ENCODE measurements around the gene ARHGAP15.

Gene ARHGAP15

GRCh38 chr2:143455317-143455716, 326.1 kb downstream of the ARHGAP15 start:
- no peak for DNase-seq

- DNase-seq = no peak
These were observed 329.3 kb downstream of the ARHGAP15 start for GRCh38 chr2:143458258-143459190.

DNA sequence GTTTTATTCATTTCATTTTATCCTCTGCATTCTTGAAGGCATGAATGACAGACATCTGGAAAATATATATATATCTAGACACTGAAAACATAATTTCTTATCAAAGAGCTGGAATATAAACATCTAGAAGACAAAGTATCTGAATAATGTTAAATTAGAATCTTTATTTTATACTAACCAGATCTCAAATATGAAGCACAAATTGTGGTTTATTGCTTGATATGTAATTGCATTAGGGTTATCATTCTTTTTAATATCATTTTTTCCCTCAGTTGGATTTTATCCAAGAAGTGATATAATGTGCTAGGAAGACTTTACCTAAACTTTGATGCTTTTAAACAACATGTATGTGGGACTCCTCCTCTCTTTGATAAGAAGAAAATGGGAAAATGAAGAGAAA, 331.2 kb downstream of the ARHGAP15 start:
- no peak for DNase-seq

DNA sequence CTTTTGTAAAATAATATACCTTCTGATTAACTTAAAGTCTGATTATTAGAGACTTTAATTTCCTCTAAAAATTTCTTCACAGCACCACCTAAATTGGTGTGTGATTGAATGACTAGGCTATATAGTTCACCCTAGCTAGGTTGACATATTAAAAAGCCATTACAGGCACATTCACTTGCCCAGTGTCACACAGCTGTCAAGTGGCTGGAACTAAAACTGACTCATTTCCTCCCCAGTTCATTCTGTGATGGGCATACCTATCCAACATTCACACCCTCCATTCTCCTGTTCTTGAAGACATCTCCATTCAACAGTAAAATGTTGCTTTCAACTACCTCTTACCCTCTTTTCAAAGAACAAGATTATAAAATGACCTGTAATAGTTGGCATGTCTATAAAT, 334.5 kb downstream of the ARHGAP15 start:
- DNase-seq = no peak

DNA sequence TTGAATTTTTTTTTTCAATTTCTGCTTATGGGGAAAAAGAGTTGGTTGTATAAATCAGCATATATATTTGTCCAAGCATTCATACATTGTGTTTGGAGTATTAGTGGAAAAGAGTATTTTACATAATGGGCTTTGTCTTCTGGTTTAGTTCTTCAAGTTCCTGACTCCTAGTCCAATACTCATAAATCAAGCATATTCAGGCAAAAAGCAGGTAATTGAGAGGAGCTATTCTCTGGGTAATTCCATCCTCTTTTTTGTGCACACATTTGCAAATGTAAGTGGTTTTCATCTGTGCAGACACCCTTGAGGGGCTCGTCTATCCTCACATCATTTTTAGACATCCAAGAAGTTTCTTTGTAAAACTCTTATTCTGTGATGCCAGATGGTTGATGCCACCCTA, 337.2 kb downstream of the ARHGAP15 start:
- DNase-seq = no peak

DNA sequence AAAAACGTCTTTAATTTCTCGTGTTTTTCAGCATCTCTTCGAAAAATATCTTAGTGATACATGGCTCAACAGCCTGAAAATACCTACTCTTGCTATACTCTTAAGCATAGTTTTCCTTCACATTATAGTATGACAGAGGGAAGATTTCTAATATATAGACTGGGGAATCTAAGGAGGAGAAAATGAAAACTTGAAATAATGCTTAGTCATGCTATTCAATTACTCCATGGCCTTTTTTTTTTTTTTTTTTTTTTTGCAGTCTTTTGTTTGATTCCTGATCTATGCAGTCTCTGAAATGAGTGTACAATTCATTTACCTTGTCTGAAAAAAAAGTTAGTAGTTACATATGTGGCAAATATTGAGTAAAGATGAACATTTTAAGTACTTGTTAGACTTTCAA, 337.8 kb downstream of the ARHGAP15 start:
- DNase-seq = no peak

DNA sequence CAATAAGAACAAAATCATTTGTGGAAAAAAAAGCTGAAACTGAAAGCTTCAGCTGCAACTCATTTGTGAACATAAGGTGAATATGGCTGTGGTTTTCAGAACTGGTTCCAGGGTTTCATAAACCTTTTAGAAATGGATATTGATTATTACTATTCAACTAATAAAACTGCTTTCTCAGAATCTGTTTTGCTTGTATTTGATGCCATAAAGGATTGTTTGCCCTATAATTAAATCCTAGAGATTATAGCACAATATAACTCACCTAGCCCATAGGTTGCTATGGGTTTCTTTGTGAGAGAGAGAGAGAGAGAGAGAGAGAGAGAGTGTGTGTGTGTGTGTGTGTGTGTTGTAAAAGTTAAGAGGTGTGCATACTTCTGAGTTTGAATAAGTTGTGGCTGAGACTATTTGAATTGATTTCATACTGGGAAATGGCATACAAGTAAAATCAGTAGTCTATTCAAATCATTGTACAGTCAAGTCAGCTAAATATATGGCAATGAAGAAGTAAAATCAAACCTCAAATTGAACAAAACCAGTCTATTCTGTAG, 339.2 kb downstream of the ARHGAP15 start:
- no peak for DNase-seq

GRCh38 chr2:143469323-143469722, 340.1 kb downstream of the ARHGAP15 start:
- DNase-seq = no peak

- DNase-seq = no peak
These were observed 342.3 kb downstream of the ARHGAP15 start for GRCh38 chr2:143471550-143471949.

DNA sequence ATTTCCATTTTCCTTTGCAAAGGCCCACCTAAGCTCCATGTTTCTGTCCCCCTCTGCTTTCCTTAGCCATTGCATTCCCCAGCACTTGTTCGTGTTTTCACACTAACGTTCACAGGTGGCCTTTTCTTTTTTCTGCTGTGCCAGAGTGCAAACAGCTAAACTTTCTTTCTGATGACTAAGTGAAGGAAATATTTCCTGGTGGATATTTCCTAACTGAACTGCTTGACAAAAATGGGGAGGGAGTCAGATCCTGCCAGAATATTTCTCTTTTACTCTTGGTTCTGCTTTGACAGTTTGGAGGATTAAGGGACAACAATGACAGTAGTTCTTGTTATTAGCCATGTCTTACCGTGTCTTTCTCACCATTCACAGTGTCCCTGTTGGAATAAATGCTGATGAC, 344.0 kb downstream of the ARHGAP15 start:
- DNase-seq = no peak

GRCh38 chr2:143473820-143474219, 344.6 kb downstream of the ARHGAP15 start:
- no peak for DNase-seq

DNA sequence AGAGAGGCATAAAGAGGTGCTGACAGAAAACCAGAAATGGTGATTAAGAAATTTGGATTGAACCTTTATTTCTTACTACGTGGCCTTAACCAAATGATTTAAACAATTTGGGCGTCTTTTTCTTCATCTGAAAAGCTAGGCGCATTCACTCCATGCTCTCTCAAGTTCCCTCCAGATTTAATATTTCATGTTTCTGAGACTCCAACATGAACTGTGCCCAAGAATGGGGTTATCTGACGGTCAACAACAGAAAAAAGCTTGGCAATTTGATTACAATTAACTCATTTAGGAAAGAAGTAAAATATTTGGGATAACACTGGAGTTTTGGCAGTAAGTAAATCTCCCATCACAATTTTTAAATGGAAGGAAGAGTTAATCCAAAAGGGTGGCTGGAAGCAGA, 345.4 kb downstream of the ARHGAP15 start:
- DNase-seq = no peak

DNA sequence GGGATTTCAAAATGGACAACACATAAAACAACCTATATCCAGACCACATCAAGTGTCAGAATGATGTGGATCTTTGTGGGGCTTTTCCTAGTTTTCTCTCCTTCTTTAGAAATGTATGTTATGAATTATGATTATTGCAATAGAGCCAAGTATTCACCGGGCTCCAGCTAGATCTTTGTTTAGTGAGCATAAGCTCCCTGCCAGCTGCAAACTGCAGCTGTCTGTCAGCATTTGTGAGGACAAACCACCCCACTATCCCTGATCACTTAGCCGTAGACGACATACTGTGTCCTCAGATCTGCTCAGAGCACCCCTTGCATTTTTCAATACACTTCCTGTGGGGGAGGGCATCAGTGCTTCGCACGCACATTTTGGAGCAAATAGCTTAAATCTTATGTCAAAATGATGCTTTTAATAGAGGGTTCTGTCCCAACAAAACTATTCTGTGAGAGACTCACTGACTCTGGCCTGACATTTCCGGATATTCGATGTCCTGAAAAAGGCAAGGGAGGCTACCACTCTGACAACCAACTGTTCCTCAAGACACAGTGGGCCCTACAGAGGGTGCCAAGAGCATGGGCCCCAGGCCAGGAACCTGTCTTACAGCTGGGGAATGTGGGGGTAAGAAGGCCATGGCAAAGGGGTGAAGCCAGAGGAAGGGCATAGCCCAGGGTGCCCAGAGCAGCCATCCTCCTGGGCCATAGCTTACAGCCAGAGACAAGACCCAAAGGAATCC, 346.0 kb downstream of the ARHGAP15 start:
- DNase-seq = no peak

GRCh38 chr2:143476336-143477087, 347.3 kb downstream of the ARHGAP15 start:
- DNase-seq = no peak

DNA sequence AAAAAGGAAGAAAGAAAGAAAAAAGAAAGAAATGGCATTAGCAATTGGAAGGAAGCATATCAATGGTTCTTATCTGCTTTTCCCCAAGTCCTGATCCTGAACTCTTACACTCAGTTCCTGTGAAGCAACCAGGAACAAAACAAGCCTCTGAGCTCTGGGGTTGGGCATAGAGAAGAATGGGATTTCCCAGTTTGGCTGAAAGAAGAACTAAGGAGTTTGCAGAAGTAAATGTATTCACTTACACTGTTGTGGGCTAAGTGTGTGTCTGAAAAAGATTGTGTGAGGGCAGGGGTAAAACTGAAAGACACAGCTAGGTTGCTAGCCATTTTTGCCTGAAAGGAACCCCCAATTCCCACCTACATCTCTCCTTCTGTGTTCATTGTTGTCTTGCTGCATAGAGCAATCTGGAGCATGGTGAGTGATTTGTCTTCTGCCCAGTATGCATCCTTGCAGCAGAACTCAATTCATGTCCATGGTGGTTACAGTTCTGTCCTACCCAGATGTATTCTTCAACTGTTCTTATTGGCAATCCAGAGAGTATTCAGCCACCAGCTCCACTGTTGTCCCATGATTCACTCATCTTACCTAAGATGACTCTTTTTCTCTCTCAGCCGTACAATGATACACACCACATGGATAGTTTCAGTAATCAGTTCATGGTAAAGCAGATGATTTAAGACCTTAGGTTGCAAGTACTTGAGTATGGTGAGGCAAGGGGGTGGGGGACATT, 348.7 kb downstream of the ARHGAP15 start:
- no peak for DNase-seq

DNA sequence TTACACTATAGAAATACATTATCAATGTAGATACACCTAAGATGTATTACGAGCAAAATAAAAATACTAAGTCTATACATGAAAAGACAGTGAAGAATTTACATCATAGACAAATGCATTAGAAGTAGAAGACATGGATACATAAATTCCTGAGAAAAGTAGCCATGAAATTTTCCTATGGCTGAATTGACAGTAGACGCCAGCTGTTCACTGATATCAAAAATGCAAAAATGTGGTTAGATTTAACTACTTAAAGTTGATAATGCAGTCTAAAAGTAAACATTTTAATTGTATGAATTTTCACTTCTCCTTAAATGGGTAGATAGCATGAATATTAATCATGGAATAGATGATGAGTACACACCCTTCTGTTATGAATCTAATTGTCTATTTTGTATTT, 350.9 kb downstream of the ARHGAP15 start:
- no peak for DNase-seq

DNA sequence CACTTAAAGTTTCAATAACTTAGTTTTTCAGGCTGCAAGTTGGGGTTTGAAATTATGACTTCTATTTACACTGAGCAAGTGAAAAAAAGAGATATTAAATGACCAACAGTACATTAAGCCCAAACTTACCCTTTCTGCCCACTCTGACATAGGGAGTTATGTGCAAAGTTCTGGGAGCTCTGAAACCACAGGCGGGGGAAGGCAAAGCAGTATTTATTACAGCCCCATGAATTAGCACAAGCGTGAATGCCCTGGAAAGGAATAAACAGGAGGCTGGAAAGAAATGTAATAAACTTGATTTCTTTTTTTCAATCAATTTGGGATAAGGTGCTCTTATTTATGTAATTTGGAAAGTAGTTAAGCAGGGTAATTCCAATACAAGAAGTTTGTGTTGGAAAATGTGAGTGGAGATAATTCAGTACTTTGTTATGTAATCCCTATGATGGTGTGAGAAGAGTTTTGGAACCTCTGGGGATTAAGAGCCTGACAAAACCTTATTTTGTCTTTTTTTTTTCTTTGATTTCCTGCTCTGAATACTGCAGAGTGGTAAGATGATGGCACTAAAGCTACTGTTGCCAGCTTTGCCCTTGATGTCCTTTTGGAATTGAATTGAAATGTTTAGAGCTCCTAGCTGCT, 351.5 kb downstream of the ARHGAP15 start:
- DNase-seq = no peak

- no peak for DNase-seq
These were observed 352.0 kb downstream of the ARHGAP15 start for GRCh38 chr2:143481237-143481623.

DNA sequence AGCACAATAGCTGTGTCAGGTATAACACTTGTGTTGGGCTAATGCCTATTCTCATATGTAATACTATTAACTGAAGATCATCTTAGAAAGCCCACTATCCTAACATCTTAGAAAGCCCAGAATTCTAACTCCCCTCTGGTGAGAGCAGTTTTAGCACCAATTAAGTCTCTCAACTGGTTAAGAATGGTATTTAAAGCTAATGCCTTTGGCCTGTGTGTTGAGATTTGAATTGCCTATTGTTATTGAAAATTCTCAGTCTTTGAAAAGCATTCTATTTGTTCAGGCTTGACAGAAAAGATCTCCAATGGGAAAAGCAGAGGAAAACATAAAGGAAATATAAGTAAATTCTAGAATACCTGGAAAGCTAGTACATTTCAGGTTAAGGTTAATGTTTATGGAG, 352.5 kb downstream of the ARHGAP15 start:
- DNase-seq = no peak

DNA sequence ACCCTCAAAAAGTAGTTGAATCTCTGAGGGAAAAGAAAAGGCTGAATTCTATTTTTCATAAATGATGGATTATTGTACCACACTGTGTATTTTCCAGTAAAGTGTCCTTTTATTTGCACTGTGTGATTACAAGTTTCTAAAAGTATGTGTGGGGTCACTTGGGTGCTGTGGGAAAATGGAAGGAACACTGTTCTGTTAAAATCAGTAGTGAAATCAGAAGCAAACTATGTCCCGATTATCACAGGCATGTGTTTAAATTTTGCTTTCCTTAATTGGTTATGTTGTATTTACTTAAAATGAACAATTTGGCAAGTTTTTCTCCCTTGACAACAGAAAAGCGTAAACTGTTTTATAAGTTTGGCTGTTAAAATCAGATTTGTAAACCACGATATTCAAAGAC, 353.1 kb downstream of the ARHGAP15 start:
- DNase-seq = no peak

- DNase-seq = no peak
These were observed 353.6 kb downstream of the ARHGAP15 start for GRCh38 chr2:143482771-143483170.

All from right kidney (tissue), 1 donor.